ENCODE measurements around the gene CALML3.

CALML3 gene

DNA sequence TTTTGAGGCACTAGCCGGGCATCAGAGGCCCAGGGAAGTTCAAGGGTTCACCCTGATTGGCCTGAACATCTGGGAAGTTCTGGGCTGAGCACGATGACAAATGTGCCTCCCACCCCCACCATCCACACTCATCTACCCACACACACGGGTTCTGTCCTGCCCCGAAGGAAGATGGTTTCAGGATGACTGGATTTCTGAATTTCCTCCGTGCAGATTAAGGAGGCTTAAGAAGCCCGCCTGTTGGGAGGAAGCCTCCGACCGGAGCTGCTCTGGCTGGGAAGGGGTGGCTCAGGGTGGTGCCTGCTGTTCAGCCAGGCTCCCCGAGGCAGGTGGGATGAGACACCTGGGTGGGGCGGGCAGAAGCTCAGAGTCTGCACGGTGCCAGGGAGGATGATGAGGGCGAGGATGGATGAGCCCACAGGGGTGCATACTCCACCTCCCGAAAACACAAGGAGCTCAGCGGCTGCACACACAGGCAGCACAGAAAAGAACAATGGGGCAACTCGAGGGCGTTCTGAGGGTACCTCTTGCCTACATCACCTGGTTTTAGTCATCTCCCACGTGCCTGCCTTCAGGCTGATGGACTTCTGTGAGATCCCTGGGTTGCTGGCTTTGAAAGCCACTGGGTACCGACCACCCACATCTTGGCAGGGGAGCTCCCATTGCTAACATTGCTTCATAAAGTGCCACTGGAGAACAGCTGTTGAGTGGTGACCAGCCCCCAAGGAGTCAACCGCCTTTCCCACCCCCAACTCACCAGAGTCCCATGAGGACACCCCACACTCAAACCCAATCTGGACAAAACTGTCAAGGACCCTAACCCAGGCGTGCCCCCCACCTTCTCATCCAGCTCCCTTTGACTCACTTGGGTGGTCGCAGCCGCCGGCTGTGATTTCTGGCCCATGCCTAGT, 41.2 kb downstream of the CALML3 start:
- in situ Hi-C loops (cut with MboI; ENCODE audit: low sequenced_read_pairs), result no loop called here

DNA sequence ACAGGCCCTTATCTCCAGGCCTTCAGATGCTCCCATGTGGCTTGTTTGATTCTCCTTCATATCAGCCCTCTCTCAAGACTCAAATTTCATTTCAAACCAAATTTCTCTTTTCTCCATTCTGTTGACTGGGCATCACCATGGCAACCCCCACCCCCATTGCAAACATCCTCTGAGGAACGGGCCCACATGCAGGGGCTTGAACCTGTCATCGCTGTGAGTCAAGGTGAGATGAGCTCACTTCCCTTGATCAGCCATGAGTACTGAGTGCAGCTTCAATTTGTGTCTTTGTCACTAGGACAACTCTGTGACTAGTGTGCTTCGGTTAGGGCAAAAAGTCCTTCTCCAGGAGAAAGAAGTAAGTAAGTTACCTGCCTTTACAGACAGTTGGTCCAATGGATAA, 41.9 kb downstream of the CALML3 start:
- in situ Hi-C loops (cut with MboI; ENCODE audit: low sequenced_read_pairs), result no loop called here

DNA sequence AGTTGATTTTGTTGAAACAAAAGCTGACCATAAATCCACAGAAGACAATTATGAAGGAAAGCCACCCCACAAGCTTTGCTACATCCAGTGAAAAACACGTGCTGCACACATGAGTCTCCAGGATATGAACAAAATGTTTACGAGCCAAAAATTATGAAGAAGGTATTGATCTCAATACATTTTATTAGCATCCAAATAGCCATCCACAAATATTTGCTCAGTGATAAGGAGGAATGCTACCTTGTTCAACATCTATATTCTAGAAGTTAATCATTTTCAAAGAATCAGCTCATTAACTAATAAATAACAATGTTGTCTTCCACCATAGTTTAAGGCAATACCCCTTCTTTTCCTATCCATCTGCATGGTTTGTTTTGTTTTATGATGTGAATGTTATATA, 42.7 kb downstream of the CALML3 start:
- in situ Hi-C loops (cut with MboI; ENCODE audit: low sequenced_read_pairs), result no loop called here

DNA sequence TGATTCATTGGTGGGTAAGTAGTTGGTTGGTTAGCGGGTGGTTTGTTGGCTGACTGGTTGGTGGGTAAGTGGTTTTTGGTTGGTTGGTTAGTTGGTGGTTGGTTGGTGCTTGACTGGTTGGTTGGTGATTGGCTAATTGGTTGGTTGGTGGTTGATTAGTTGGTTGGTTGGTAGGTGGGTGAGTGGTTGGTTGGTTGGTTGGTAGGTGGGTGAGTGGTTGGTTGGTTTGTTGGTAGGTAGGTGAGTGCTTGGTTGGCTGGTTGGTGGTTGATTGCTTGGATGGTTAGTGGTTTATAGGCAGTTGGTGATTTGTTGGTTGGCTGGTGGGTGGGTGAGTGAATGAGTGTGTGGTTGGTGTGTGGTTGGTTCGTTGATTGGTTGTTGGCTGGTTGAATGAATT, 44.2 kb downstream of the CALML3 start:
- in situ Hi-C loops (cut with MboI; ENCODE audit: low sequenced_read_pairs), result no loop called here

DNA sequence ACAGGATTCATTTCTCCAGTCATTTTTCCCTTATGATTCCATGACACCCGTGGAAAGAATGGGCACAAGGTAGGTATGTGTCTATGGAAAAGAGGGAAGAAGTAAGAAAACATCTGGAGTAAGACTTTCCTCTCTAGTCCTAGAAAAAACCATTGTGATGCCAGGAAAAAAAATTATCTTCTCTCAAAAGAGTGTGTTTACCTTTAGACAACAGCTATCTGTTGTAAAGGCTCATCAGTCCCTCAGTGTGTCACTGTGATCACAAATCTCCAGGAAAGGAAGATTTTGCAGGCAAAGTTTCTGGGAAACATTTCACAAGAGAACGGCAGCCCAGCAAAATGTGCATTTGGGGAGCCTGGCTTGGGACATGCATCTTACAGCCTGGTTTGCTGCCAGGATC, 44.8 kb downstream of the CALML3 start:
- in situ Hi-C loops (cut with MboI; ENCODE audit: low sequenced_read_pairs), result no loop called here

DNA sequence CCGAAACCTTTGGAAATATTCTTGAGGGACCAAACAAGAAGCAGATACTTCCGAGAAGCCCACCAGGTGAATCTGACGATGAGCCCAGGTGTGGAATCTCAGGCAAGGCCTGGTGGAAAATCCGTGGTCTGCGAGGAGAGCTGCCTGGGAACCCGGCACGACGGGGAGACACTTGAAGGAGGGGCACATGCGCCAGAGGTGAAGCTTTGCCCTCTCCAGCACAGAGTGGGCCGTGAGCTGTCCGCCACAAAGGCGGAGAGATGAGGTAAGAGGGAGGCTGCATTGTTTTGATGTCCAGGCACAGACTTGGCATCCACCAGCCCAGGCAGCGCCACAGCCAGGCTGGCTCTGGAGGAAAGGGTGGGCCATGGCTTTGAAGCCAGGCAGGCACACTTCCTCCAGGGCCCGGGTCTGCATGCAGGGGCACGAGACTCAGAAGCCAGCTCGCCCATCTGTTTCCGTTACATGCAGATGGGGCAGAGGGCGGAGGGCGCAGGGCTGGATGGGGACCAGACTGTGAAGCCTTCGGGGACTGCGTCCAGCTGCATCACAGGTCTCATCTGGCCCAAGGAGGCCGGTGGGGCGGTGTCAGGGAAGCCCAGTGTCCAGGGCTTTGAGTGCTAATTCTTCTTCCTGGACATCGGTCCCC, 45.4 kb downstream of the CALML3 start:
- in situ Hi-C loops (cut with MboI; ENCODE audit: low sequenced_read_pairs), result no loop called here

DNA sequence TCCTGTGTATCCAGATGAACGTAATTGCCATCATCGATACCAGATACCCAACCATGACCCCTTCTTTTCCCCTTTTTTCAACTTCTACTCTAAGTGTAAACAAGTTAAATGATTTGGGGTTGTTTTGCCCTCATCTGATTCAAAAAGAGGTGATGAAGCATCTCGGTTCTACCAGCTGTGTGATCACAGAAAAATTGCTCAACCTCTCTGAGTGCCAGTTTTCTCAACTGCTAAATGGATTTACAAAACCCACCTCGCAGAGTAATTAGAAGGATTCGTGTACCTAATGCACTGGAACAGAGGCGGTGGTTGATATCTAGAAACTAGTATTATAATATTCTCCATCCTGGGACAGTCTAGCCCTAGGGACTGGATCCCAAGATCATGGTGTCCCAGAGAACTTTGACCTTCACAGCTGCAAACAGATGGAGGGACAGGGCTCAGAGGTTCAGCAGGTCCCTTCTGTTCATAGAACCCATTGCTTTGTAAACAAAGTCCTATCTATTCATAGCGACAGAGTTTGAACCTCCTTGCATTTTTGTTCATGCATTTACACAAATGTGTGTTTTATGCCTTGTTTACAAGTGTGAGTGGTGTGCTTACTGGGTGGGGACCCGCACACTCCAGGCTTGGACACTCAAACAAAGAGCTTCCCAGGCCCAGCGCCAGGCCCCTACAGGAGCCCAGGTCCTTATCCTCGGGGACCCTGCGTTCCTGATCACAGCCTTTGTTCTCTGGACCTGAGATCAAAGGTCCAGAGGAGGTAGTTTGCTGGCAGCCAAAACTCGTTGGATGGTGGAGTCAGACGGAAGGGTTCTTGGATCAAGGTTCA, 46.4 kb downstream of the CALML3 start:
- in situ Hi-C loops (cut with MboI; ENCODE audit: low sequenced_read_pairs), result no loop called here

DNA sequence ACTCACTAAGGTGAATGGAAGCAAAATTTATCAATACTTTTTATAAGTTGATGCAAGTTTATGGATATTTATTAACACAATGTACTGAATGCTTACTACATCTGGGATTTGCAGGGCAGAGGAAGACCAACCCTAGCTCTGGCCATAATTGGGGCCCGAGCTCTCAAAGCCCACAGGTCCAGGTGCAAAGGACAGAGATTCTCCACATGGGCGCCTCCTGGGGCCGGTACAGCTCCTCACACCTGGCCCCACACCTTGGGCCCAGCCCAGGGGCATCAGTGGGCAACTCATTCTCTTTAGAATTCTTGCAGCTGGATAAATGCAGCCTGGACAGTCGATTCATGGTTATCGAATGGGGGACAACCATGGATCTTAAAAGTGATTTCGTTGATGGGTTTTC, 47.1 kb downstream of the CALML3 start:
- in situ Hi-C loops (cut with MboI; ENCODE audit: low sequenced_read_pairs), result no loop called here

DNA sequence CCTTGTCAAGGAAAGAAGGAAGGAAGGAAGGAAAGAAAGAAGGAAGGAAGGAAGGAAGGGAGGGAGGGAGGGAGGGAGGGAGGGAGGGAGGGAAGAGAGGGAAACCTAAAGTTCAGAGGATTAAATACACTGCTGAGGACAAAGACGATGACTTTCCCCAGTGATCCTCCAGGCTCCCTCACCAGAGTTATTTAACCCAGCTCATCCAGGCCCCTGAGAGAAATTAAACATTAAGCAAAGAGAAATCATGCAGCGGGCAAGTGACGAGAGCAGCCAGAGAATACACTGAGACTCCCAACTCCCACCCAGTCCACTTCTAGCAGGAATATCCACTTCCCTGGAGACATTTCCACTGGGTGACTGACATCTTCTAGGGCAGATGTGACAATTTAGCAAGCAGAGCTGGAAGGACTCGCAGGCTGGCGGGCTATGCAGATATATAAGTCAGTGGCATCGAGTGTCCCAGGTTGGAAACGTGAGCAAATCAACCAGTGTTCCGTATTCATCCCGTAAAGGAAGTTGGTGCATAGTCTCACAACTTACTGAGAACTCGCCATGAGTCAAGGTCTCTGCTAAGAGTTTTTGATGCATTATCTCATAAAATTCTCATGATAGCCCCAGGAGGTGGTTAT, 48.7 kb downstream of the CALML3 start:
- in situ Hi-C loops (cut with MboI; ENCODE audit: low sequenced_read_pairs), result no loop called here

DNA sequence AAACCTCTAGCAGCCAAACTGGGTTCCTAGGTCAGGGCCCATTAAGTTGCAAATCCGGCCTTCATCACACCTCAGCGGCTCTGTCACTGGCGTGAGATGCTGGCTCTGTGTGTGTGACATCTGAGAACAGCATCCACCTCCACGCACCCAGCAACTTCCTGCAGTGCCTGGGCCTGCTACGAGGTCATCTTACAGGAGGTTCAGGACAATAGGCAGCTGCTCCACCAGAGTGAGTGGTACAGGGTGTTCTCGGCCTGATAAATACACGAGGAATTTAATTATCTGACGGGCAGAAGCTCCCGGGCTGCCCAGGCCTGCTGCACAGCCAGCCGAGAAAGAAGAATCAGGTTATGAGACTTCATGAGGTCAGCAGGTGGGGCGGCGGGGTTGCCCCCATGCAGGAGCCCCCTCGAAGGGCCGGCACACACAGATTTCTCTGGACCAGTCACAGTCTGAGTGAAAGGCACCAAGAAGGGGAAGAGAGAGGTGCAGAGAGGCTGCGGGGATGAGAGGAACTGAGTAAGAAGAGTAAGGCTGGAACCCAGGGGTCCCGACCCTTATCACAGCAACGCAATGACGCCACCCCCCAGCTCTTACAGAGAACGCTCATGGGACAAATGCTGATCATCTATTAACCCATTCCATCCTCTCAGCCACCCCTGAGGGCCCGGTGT, 49.3 kb downstream of the CALML3 start:
- in situ Hi-C loops (cut with MboI; ENCODE audit: low sequenced_read_pairs), result no loop called here

DNA sequence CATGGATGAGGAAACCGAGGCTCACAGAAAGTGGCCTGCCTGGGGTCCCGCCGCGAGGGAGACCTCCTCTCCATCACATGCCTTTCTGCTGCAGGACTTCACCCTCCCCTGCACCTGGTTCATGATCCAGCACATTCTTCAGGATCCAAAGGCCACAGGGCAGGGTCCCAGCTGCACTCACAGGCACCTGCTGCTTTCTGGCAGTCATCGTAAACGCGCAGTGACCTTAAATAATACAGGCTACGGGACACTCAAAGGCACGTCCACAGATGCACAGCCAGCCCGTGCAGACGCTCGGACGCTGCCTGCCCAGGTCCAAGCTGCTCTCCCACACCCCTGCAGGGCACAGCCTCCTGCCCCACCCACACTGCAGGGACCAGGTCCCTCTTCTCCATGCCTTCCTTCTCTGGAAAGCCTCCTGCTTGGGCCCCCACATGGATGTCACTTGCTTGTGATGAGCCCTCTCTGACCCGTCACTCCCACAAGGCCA, 49.9 kb downstream of the CALML3 start:
- in situ Hi-C loops (cut with MboI; ENCODE audit: low sequenced_read_pairs), result no loop called here

DNA sequence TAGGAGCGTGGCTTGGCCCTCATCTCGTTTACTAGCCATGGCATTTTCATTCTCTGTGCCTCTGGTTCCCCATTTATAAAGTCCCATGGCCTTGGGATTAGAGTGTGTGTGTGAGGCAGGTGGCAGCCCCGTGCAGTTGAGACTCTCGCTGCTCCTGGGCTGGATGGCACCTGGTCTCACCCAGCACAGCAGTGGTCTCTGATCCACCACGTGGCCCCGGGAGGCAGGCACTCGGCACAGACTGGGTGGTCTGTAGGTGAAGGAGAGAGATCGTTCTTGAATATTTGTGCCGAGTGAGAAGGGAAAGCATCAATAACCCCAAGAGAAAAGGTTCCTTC, 50.4 kb downstream of the CALML3 start:
- in situ Hi-C loops (cut with MboI; ENCODE audit: low sequenced_read_pairs), result no loop called here

DNA sequence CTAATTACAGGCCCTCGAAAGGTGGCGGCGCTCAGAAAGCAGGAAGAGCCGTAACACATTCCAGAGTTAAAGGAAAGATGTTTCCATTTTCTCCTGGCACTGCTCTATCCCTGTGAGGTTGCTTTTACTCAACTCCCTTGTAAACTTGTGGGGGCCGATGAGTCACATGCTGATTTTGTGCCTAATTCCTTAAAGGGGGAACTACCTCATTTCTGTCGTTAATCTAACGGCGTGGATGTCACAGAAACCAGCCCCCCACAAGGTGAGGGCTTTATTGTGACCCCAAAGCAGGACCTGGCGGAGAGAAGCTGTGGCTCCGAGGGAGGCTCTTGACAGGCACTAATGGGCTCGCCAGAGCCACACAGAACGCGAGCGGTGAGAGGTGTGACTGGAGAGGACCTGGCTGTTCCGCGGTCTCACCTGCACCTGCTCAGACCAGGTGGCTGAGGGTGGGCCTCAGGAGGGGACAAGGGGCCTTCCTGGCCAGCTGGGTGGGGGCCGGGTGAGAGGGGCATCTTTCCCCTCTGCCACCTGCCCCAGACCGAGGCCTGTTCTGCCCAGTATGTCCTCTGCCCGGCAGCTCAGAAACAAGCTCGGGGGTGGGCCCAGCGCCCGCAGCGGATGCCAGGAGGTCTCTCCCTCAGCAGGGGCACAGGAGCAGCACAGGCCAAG, 50.9 kb downstream of the CALML3 start:
- in situ Hi-C loops (cut with MboI; ENCODE audit: low sequenced_read_pairs), result no loop called here

DNA sequence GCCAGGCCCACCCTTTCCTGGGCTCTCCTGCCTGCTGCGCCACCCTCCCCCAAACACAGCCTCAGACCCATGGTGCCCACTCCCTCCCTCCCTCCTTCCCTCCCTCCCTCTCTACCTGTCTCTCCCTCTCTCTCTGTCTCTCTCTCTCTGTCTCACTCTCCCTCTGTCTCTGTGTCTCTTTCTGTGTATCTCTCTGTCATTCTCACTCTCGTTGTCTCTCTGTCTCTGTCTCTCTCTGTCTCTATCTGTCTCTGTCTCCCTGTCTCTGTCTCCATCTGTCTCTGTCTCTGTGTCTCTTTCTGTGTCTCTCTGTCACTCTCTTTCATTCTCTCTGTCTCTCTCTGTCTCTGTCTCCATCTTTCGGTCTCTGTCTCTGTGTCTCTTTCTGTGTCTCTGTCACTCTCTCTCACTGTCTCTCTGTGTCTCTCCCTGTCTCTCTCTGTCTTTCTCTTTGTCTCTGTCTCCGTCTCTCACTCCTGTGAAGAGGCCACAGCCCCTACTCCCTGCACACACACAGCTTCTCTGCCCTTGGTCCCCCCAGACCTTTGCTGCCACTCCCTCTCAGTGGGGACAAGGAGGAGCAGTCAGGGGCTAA, 51.5 kb downstream of the CALML3 start:
- in situ Hi-C loops (cut with MboI; ENCODE audit: low sequenced_read_pairs), result no loop called here
